ENCODE measurements around the gene OR6C4.
"Not testable (repeated sequence)": the region's sequence is repeated elsewhere in the genome, so short reads cannot be mapped to it uniquely, and the experiment has no call there.

OR6C4 gene

DNA sequence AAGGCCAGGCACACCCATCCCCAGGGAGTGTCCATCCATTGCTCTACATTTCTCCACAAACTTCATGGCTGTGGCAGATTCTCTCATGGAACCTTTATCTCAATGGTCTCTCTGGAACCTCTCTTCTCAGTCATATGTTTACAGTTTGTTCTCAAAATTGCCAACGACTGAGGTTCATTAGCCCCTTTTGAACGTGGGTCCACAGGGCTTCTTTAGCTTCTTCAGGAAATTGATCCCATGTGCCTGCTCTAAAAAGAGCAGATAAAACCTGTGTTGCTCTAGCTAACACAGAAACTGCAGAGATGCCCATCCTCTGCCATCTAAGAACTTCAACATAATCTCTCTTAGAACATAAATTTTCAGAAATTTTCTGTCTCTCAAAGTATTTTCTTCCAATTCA is at the start of gene OR6C4:
Gene OR6C4, plus strand, starts transcription at position 301 of the 400 bp plus-strand sequence. CDS start 1,625 bp downstream, outside the sequence.
- DNase-seq, result no peak

DNA sequence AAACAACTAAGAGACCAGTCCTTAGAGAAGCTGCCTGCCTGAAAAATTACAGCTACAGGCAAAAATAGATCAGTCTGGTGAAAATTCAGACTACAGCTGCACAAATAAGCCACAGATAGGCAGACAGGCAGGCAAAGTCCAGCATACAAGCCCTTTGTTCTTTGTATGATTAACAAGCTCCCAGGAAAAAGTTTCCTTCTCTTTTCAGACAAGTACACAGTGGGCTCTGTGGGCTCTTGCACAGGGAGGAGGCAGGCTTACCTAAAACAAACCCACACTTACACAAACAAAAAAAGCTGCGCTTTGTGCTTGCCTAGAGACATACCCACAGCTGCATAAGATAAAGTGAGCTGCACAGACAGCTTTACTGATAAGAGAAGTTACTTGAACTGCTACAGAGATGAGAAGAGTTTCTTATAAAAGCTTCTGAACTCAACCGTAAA is 49.6 kb upstream of the OR6C4 start:
- no peak for DNase-seq

DNA sequence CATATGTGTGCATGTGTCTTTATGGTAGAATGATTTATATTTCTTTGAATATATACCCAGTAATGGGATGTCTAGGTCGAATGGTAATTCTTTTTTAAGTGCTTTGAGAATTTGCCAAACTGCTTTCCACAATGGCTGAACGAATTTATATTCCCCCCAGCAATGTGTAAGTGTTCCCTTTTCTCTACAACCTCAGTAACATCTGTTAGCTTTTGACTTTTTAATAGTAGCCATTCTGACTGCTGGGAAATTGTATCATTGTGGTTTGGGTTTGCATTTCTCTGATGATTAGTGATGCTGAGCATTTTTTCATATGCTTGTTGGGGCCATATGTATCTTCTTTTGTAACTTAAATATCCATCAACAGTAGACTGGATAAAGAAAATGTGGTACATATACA is 47.8 kb upstream of the OR6C4 start:
- DNase-seq, result no peak

DNA sequence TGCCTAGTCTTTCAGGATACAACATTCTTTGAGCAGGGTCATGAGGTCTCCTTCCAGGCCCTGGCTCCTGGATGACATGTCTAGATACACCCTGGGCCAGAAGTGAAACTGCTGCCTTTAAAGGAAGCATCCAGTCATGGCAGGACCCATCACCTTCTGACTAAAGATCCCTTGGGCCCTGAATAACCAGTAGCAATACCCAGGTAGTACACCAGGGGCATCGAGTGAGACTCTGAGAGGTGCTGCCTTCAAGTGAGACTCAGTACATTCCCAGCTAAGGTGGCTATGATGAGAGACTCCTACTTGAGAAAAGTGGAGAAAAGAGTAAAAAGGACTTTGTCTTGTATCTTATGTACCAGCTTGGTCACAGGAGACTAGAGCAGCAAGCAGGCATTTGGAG is 33.7 kb upstream of the OR6C4 start:
- no peak for DNase-seq

DNA sequence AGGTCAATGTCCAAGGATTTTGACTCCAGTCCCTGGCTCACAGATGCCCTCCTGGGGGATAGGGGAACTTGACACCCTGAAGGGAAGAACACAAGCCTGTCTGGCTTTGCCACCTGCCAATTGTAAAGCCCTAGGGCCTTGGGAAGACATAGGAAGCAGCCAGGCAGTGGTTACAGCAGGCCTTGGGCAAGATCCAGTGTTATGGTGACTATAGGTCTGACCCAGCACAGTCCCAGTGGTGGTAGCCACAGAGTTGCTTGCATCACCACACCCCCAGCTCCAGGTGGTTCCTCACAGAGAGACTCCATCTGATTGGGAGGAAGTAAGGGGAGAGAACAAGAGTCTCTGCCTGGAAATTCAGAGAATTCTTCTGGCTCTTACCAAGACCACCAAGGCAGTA is 33.0 kb upstream of the OR6C4 start:
- no peak for DNase-seq

DNA sequence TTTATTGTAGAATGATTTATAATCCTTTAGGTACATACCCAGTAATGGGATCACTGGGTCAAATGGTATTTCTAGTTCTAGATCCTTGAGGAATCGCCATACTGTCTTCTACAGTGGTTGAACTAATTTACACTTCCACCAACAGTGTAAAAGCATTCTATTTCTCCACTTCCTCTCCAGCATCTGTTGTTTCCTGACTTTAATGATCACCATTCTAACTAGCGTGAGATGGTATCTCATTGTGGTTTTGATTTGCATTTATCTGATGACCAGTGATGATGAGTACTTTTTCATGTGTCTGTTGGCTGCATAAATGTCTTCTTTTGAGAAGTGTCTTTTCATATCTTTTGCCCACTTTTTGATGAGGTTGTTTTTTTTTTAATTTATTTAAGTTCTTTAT is 1.2 kb upstream of the OR6C4 start:
- not testable (repeated sequence) for DNase-seq

DNA sequence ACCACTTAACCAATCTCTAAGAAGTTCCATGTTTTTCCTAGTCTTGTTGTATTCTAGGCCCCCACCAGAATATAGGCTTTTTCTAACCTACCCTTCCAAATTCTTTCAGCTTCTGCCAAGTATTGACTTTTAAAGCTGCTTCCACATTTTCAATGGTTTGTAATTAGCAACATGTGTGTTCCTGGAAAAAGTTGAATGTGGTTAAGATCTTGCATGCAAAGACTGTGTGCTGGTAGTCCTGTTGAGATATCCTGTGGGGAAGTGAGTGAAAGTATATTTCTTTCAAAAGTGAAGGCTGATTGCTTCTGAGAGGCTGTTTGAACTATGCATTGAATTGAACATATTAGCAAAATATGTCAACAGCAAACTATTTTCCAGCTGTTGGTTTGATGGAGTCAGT is 646 bp upstream of the OR6C4 start:
- DNase-seq, result no peak

DNA sequence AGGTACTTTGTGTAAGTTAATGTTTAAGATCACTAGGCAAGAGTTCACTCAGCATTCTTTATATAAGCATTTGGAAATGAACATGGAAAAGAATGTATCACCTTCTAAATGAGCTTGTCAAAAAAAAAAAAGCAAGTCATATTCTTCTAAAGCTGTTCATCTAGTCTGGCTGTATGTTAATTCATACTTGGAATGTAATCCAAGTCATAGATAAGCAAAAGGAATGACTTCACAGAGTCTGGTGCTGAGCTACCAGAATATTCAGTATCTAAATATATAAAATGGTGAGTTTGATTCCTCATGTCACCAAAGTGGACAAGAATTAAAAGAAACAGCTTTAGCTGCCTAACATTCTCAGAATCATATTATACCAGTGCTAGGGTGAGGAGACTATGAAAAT is 4.9 kb downstream of the OR6C4 start:
- DNase-seq, result no peak

DNA sequence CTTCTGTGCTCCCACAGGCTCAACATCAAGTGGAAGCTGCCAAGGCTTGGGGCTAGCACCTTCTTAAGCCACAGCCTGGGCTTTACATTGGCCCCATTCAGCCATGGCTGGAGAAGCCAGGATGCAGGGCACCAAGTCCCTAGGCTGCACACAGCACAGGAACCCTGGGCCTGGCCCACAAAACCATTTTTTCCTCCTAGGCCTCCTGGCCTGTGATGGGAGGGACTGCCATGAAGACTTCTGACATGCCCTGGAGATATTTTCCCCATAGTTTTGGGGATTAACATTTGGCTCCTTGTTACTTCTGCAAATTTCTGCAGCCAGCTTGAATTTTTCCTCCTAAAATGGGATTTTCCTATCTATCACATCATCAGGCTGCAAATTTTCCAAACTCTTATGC is 20.7 kb downstream of the OR6C4 start:
- DNase-seq, result not testable (repeated sequence)

DNA sequence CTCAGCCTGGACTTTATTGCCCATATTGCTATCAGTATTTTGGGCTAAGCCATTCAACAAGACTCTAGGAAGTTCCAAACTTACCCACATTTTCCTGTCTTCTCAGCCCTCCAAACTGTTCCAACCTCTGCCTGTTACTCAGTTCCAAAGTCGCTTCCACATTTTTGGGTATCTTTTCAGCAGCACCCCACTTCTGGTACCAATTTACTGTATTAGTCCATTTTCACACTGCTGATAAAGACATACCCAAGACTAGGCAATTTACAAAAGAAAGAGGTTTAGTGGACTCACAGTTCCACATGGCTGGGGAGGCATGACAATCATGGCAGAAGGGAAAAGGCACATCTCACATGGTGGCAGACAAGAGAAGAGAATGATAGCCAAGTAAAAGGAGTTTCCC is 21.3 kb downstream of the OR6C4 start:
- not testable (repeated sequence) for DNase-seq

DNA sequence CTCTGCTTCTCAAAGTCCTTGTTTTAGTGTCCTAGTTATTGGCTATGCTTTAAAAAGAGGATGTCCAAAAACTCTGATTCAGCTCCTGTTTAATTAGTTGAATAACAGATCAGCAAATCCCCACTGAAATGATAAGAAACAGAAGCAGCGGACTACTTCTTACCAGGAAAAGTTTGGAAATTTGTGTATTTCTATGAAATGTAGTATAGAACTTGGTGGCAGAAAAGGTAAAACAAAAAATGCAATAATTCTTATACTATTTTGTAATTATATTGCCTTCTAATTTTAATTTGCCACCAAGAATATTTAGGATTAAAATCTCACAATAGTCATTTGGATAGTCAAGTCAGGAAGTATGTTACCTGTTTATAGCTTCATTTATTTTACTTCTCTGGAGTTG is 22.8 kb downstream of the OR6C4 start, which contains the start of gene OR2AP1:
Gene OR2AP1, plus strand, starts transcription at position 301 of the 400 bp plus-strand sequence. CDS start 1,947 bp downstream, outside the sequence.
- no peak for DNase-seq

DNA sequence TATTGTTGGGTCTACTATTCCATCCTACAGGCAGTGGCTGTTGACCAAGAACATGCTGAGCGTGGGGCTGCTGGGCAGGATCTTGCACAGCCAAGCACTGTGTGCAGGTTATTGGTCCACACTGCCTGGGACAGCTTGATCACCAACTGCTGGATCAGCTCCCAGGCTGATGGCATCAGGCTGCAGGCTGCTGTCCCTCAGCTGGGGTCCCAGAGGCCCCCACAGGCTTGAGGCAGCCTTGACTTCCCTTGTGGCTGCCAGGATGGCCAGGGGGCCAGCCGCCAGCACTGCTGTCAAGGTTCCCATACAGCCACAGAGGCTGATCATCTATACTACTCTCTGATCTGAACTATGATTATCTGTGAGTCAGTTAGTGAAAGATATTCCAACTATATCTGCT is 32.7 kb downstream of the OR6C4 start:
- no peak for DNase-seq

DNA sequence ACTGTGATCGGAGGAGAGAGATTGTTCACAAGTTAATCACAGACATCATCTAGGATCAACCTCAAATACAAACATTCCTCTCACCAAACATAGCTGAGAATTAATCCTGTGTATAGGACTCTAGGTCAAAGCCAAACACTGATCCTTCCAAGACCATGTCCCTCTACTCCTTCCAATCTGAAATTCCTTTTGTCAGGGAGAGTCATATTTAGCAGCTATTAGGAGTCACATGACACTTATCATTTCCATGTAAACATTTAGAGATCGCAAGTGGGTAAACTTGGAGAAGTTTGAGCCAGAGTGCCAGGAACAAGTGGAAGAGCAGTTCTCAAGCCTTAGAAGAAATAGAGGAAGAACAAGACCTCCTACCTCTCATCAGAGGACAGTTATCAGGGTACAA is 36.4 kb downstream of the OR6C4 start:
- DNase-seq, result no peak

DNA sequence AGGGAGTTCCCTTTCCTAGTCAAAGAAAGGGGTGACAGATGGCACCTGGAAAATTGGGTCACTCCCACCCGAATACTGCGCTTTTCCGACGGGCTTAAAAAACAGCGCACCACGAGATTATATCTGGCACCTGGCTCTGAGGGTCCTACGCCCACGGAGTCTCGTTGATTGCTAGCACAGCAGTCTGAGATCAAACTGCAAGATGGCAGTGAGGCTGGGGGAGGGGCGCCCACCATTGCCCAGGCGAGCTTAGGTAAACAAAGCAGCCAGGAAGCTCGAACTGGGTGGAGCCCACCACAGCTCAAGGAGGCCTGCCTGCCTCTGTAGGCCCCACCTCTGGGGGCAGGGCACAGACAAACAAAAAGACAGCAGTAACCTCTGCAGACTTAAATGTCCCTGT is 40.8 kb downstream of the OR6C4 start:
- not testable (repeated sequence) for DNase-seq

All from left hindlimb (tissue), 1 donor.